K562 (cell line): ENCODE data around the gene TFCP2L1. TPM values are rescaled to one million over a fixed set of nuclear protein-coding genes. Genes with fewer than 3 reads are reported as not detected.

Experiments used
- ATAC-seq: fragments of 200-7000 bp; cut with Tn5 transposase; 3 replicates; pipeline ENCODE4 v1.9.1; 2020; ENCODE audit warnings: moderate library complexity
- BruUV-seq: library from RNA; stranded (reverse); fragments of 400-500 nt; replicated peaks from 2 replicates; lab custom pipeline; 2021; lab: Mats Ljungman, UMichigan
- CTCF ChIA-PET: fragments of 300-600 bp; formaldehyde crosslinking; extraction: SDS; loops from one replicate; lab custom pipeline; 2021; ENCODE audit warnings: low intra/inter-chr PET ratio; lab: Yijun Ruan, JAX
- POLR2A ChIA-PET: fragments of 300-600, 350-650 bp; sonication (Branson Sonifier 250); formaldehyde crosslinking; extraction: SDS; loops from one replicate; lab custom pipeline; 2021; ENCODE audit warnings: antibody characterized with exemption, inconsistent platforms; lab: Yijun Ruan, JAX
- DNase-seq, 4 experiments: peaks; one replicate each; pipeline versions ENCODE4 v3.0.0 to v3.0.0-alpha.2; 2011 to 2018; ENCODE audit warnings: low spot score in 3 of 4, mixed read lengths in 3 of 4; ENCODE audit errors: extremely low read depth in 1 of 4
- FAIRE-seq: peaks from 2 replicates; lab custom pipeline; 2011; peaks lifted over from hg19 to GRCh38; lab: Jason Lieb, UNC
- H2AFZ ChIP-seq: 2 replicates; pipeline ENCODE4 v1.6.0; 2011; ENCODE audit warnings: low read depth, low read length, control low read depth, inconsistent platforms
- H3K27ac ChIP-seq: fragments of 200-600 bp; 3 replicates; pipeline ENCODE4 v1.8.0; 2011; ENCODE audit warnings: low read depth, mild to moderate bottlenecking, control low read depth, inconsistent platforms, low read length, moderate library complexity, mixed read lengths; ENCODE audit errors: extremely low read depth
- H3K27me3 ChIP-seq, 2 experiments: fragments of 300-600 bp in 1 of 2; 2 replicates in 1 of 2; 3 replicates in 1 of 2; pipeline versions ENCODE4 v1.6.0 to v1.8.0; 2011; ENCODE audit warnings: inconsistent platforms in 2 of 2, low read length in 2 of 2, mild to moderate bottlenecking in 1 of 2, mixed read lengths in 1 of 2, moderate library complexity in 1 of 2; ENCODE audit not compliant: control insufficient read depth in 2 of 2, insufficient read depth in 2 of 2
- H3K36me3 ChIP-seq: fragments of 300-600 bp; 3 replicates; pipeline ENCODE4 v1.8.0; 2011; ENCODE audit warnings: mild to moderate bottlenecking, low read length, inconsistent platforms; ENCODE audit not compliant: control insufficient read depth, insufficient read depth
- H3K4me1 ChIP-seq, 2 experiments: fragments of 200-600 bp in 1 of 2; replicated peaks in 1 of 2; 2 replicates in 1 of 2; 3 replicates in 1 of 2; pipeline versions ENCODE4 v1.5.1 to v1.8.0; 2011; ENCODE audit warnings: inconsistent platforms in 2 of 2, low read length in 2 of 2, mild to moderate bottlenecking in 1 of 2, mixed read lengths in 1 of 2, moderate library complexity in 1 of 2; ENCODE audit not compliant: control insufficient read depth in 2 of 2, insufficient read depth in 2 of 2
- H3K4me2 ChIP-seq: 2 replicates; pipeline ENCODE4 v1.6.1; 2011; ENCODE audit warnings: low read length, control low read depth, inconsistent platforms, mixed read lengths; ENCODE audit not compliant: insufficient read depth
- H3K4me3 ChIP-seq: fragments of 200-600 bp; sonication (generic), shearing (Covaris generic); 2 replicates; pipeline ENCODE4 v1.5.1; 2016; ENCODE audit warnings: control low read depth, inconsistent platforms
- H3K79me2 ChIP-seq: fragments of 200-600 bp; 3 replicates; pipeline ENCODE4 v1.8.0; 2011; ENCODE audit warnings: low read length, inconsistent platforms; ENCODE audit not compliant: control insufficient read depth, insufficient read depth
- H3K9ac ChIP-seq, 2 experiments: 2 replicates each; pipeline versions ENCODE4 v1.6.0 to v1.6.1; 2011; ENCODE audit warnings: low read depth in 2 of 2, low read length in 2 of 2, control low read depth in 1 of 2, inconsistent platforms in 1 of 2, mild to moderate bottlenecking in 1 of 2, mixed read lengths in 1 of 2; ENCODE audit not compliant: insufficient read depth in 1 of 2
- H3K9me1 ChIP-seq: one replicate; pipeline ENCODE4 v1.6.0; 2011; ENCODE audit warnings: inconsistent platforms, mild to moderate bottlenecking, low read length, moderate library complexity; ENCODE audit not compliant: control insufficient read depth, insufficient read depth
- H3K9me3 ChIP-seq: replicated peaks from 2 replicates; pipeline ENCODE4 v1.5.1; 2011; ENCODE audit warnings: low read depth, low read length, inconsistent platforms; ENCODE audit not compliant: control insufficient read depth, insufficient read depth
- H4K20me1 ChIP-seq: replicated peaks from 2 replicates; pipeline ENCODE4 v1.6.1; 2011; ENCODE audit warnings: low read length, inconsistent platforms, mixed read lengths; ENCODE audit not compliant: control insufficient read depth, insufficient read depth
- ARID3A ChIP-seq: IDR thresholded peaks from 2 replicates; pipeline ENCODE4 v1.6.1; 2012; ENCODE audit warnings: low read depth, low read length, improper control_type of control experiment, borderline replicate concordance
- CXXC5 ChIP-seq: fragments of 250-450 bp; sonication (Bioruptor Pico); IDR thresholded peaks from 2 replicates; pipeline ENCODE4 v1.8.0; 2022; ENCODE audit warnings: inconsistent platforms, mild to moderate bottlenecking, moderate library complexity
- DMBX1 ChIP-seq: fragments of 250-450 bp; sonication (Bioruptor Pico); IDR thresholded peaks from 2 replicates; pipeline ENCODE4 v1.8.0; 2022; ENCODE audit warnings: inconsistent platforms, mild to moderate bottlenecking, moderate library complexity, borderline replicate concordance
- HCFC1 ChIP-seq: IDR thresholded peaks from 2 replicates; pipeline ENCODE4 v1.6.1; 2012; ENCODE audit warnings: low read depth, low read length, improper control_type of control experiment
- HDAC2 ChIP-seq: fragments of 450-650 bp; IDR thresholded peaks from 2 replicates; pipeline ENCODE4 v1.6.1; 2016; ENCODE audit warnings: mild to moderate bottlenecking
- MEF2D ChIP-seq: conservative IDR thresholded peaks from 2 replicates; pipeline ENCODE4 v1.6.1; 2016; ENCODE audit warnings: low read depth, missing genetic modification characterization, missing compliant biosample characterization
- TRIM25 ChIP-seq: fragments of 450-650 bp; IDR thresholded peaks from 2 replicates; pipeline ENCODE4 v1.7.0; 2016; ENCODE audit warnings: borderline replicate concordance
- ZBTB26 ChIP-seq: fragments of 450-650 bp; formaldehyde crosslinking; IDR thresholded peaks from 2 replicates; pipeline ENCODE4 v1.4.0; 2022; ENCODE audit warnings: missing genetic modification characterization
- ZC3H4 ChIP-seq: sonication (generic); formaldehyde crosslinking; IDR thresholded peaks from 2 replicates; pipeline ENCODE4 v1.9.0; 2021; ENCODE audit warnings: missing genetic modification reagents, borderline replicate concordance
- ZNF436 ChIP-seq: fragments of 250-450, 450-650 bp; sonication (Bioruptor Pico); formaldehyde crosslinking; IDR thresholded peaks from 2 replicates; pipeline ENCODE4 v1.7.0; 2020; ENCODE audit warnings: mild to moderate bottlenecking
- WGBS: fragments of 100-300 bp; shearing (Covaris generic); methylation state at CpG from one replicate; pipeline ENCODE4 v1.1.6; 2016; ENCODE audit warnings: low coverage, mixed read lengths; ENCODE audit not compliant: insufficient coverage; ENCODE audit errors: missing lambda C conversion rate; 5-methylcytosine and 5-hydroxymethylcytosine counted together
- in situ Hi-C: fragments of 300-500 bp; cut with MboI; formaldehyde crosslinking; loops from 4 replicates; pipeline ENCODE4 v1.15.0; 2018; ENCODE audit warnings: inconsistent platforms, mixed read lengths
- intact Hi-C: fragments of 100-400 bp; cut with micrococcal nuclease; formaldehyde crosslinking; loops from 2 replicates; pipeline ENCODE4 v1.14.2; 2022
- polyA plus RNA-seq, 8 experiments: library from polyadenylated mRNA; depleted of rRNA in 4 of 8; stranded (reverse) in 5 of 8; unstranded in 3 of 8; fragments of >200 nt; fragmentation: Nextera tagmentation in 2 of 8; fragmentation: Illumina TruSeq in 1 of 8; extraction: Ambion mirVana in 2 of 8; extraction: Trizol in 1 of 8; gene quantifications; 2 replicates each; pipeline versions ENCODE4 v1.2.1 to v1.2.3, GENCODE V29; 2011 to 2014; ENCODE audit warnings: inconsistent platforms in 1 of 8, missing spikeins in 1 of 8
- total RNA-seq, 7 experiments: library from RNA; depleted of rRNA in 6 of 7; stranded (reverse); fragments of >200 nt in 6 of 7; fragmentation: Illumina TruSeq in 2 of 7; extraction: Trizol in 2 of 7; gene quantifications; 2 replicates each; pipeline versions ENCODE4 v1.2.1 to v1.2.3, GENCODE V29; 2011 to 2021; ENCODE audit warnings: low replicate concordance in 1 of 7

Gene TFCP2L1
- total and polyA plus RNA-seq, 9 of the 15 experiments (the other 6 are each of a cell fraction or from before 2014, with no cell fraction given), result 0.08 to 1.00 (median 0.42) TPM

GRCh38 chr2:121279476-121280220 lies 5.4 kb downstream of the TFCP2L1 start:
- FAIRE-seq, result no peak

GRCh38 chr2:121276341-121276740 lies 8.7 kb downstream of the TFCP2L1 start:
- Histone ChIP-seq H3K36me3 (no peaks in the 10 kb centered on the region), H3K4me1 (peaks cover 0 to 5% of the 10 kb centered on the region in 2 experiments; a peak in 3 of 5 replicates), H2AFZ (no peak overlapping the region), H3K79me2 (no peaks in the 10 kb centered on the region), H3K27me3 (peaks cover 8 to 37% of the 10 kb centered on the region in 2 experiments; a peak in 3 of 5 replicates), H3K9me1 (no peaks in the 10 kb centered on the region), H4K20me1 (no peaks in the 10 kb centered on the region), H3K9ac (no peak overlapping the region), H3K27ac (no peak overlapping the region), H3K4me3 (no peak overlapping the region), H3K9me3 (no peaks in the 10 kb centered on the region), H3K4me2 (no peak overlapping the region)
- ATAC-seq, result no peak
- FAIRE-seq, result no peak
- no TSS peak for BruUV-seq
- POLR2A ChIA-PET, result no interaction called here
- DNase-seq, result no peak
- CTCF ChIA-PET, result no interaction called here
- in situ Hi-C loops (no loop called here), intact Hi-C loops (no loop called here)
- 10% methylated on average over 6 of the region's 6 CpGs for WGBS
- no peak for TF ChIP-seq HCFC1
- TF ChIP-seq ZC3H4, result no peak
- TF ChIP-seq DMBX1 (CRISPR knock-in tag), result no peak
- no peak for TF ChIP-seq ZNF436
- no peak for TF ChIP-seq ARID3A
- no peak for TF ChIP-seq HDAC2
- no peak for TF ChIP-seq MEF2D (tag)
- TF ChIP-seq ZBTB26 (CRISPR knock-in tag), result no peak
- no peak for TF ChIP-seq TRIM25

More at GRCh38 chr2:121279476-121280220, 5.4 kb downstream of the TFCP2L1 start:
- TF ChIP-seq CXXC5 (CRISPR knock-in tag), result no peak
- TF ChIP-seq, all 486 proteins: peak for 0
- H3K4me1 ChIP-seq, result peaks cover 0 to 10% of the 10 kb centered on the region in 2 experiments; a peak in 3 of 5 replicates
- in situ Hi-C loops (no loop called here), intact Hi-C loops (no loop called here)
- peaks cover 8 to 35% of the 10 kb centered on the region in 2 experiments; a peak in 3 of 5 replicates for H3K27me3 ChIP-seq
- no peaks in the 10 kb centered on the region for H3K9me3 ChIP-seq
- ChIA-PET POLR2A (interaction anchor here (0.6 to 1.0 kb wide), 3 partner anchors 15 to 355 kb away, joined by 3 to 5 read pairs (median 3); no protein-coding TSS in a partner anchor), CTCF (no interaction called here)
- no peak overlapping the region for H3K27ac ChIP-seq
- no peak overlapping the region for H3K9ac ChIP-seq
- no peak for ATAC-seq
- no peaks in the 10 kb centered on the region for H3K9me1 ChIP-seq
- no peaks in the 10 kb centered on the region for H3K79me2 ChIP-seq
- no peak for DNase-seq
- H3K4me2 ChIP-seq, result no peak overlapping the region
- no peaks in the 10 kb centered on the region for H3K36me3 ChIP-seq
- H2AFZ ChIP-seq, result no peak overlapping the region
- 0 out of 2 replicates have a peak, but pooled peaks cover 3% of the 10 kb centered on the region for H4K20me1 ChIP-seq
- H3K4me3 ChIP-seq, result no peak overlapping the region
- BruUV-seq, result no TSS peak
- WGBS, result 17% methylated on average over 10 of the region's 10 CpGs
